PC-9 (cell line): ENCODE data around the gene FOLR2. TPM values are rescaled to one million over a fixed set of nuclear protein-coding genes. Genes with fewer than 3 reads are reported as not detected.

Experiments used
- BruUV-seq: library from RNA; stranded (reverse); fragments of 400-500 nt; replicated peaks from 2 replicates; lab custom pipeline; 2021; lab: Mats Ljungman, UMichigan
- CTCF ChIA-PET: fragments of 300-600 bp; sonication (Branson Sonifier 250); formaldehyde crosslinking; loops from one replicate; lab custom pipeline; 2022; ENCODE audit warnings: antibody characterized with exemption; lab: Charles Lee
- POLR2A ChIA-PET: fragments of 300-600 bp; sonication (Branson Sonifier 250); formaldehyde crosslinking; loops from one replicate; lab custom pipeline; 2022; ENCODE audit warnings: antibody characterized with exemption; ENCODE audit not compliant: unreplicated experiment; lab: Charles Lee
- DNase-seq, 2 experiments: peaks; one replicate each; pipeline versions ENCODE4 v3.0.0 to v3.0.0-alpha.2; 2015 to 2022; ENCODE audit warnings: mixed read lengths in 1 of 2
- H2AFZ ChIP-seq: fragments of 200-600 bp; sonication (generic); 2 replicates; pipeline ENCODE4 v1.8.1; 2017; ENCODE audit warnings: antibody characterized with exemption
- H3F3A ChIP-seq: fragments of 200-600 bp; sonication (generic); 2 replicates; pipeline ENCODE4 v1.8.1; 2017; ENCODE audit warnings: antibody characterized with exemption, mild to moderate bottlenecking, low read depth; ENCODE audit not compliant: insufficient read depth
- H3K27ac ChIP-seq: fragments of 200-600 bp; sonication (generic); 2 replicates; pipeline ENCODE4 v1.6.1; 2016; ENCODE audit warnings: mixed run types
- H3K27me3 ChIP-seq: fragments of 200-600 bp; sonication (generic); 2 replicates; pipeline ENCODE4 v1.6.1; 2016; ENCODE audit warnings: low read depth, mixed run types; ENCODE audit not compliant: insufficient read depth
- H3K36me3 ChIP-seq: fragments of 200-600 bp; sonication (generic); 2 replicates; pipeline ENCODE4 v1.6.1; 2016; ENCODE audit warnings: low read depth, mixed run types
- H3K4me1 ChIP-seq: fragments of 200-600 bp; sonication (generic); replicated peaks from 2 replicates; pipeline ENCODE4 v1.6.1; 2016; ENCODE audit warnings: mixed run types; ENCODE audit not compliant: insufficient read depth
- H3K4me2 ChIP-seq: fragments of 200-600 bp; sonication (generic); 2 replicates; pipeline ENCODE4 v1.6.1; 2017; ENCODE audit warnings: mixed run types
- H3K4me3 ChIP-seq: fragments of 200-600 bp; sonication (generic); 2 replicates; pipeline ENCODE4 v1.6.1; 2016; ENCODE audit warnings: mixed run types
- H3K79me2 ChIP-seq: fragments of 200-600 bp; sonication (generic); 2 replicates; pipeline ENCODE4 v1.6.1; 2017; ENCODE audit warnings: low read depth, mixed run types
- H3K9me2 ChIP-seq: fragments of 200-600 bp; sonication (generic); 2 replicates; pipeline ENCODE4 v1.8.1; 2017; ENCODE audit warnings: mild to moderate bottlenecking; ENCODE audit not compliant: insufficient read depth
- H3K9me3 ChIP-seq: fragments of 200-600 bp; sonication (generic); 2 replicates; pipeline ENCODE4 v1.8.1; 2016; ENCODE audit warnings: low read depth; ENCODE audit not compliant: insufficient read depth
- H4K20me1 ChIP-seq: fragments of 200-600 bp; sonication (generic); 2 replicates; pipeline ENCODE4 v1.8.1; 2017; ENCODE audit not compliant: insufficient read depth
- CTCF ChIP-seq: fragments of 200-600 bp; sonication (generic); conservative IDR thresholded peaks from 2 replicates; pipeline ENCODE4 v1.6.1; 2017; ENCODE audit warnings: mixed run types, antibody characterized with exemption, mild to moderate bottlenecking, moderate library complexity
- EZH2 ChIP-seq: fragments of 200-600 bp; sonication (generic); IDR thresholded peaks from 2 replicates; pipeline ENCODE4 v1.8.0; 2017; ENCODE audit warnings: antibody characterized with exemption, low read depth
- intact Hi-C: fragments of 100-400 bp; cut with micrococcal nuclease; formaldehyde crosslinking; loops from one replicate; pipeline ENCODE4 v1.10.0; 2022; ENCODE audit not compliant: unreplicated experiment
- total RNA-seq: library from RNA; stranded (reverse); gene quantifications from 2 replicates; pipeline ENCODE4 v1.2.3, GENCODE V29; 2021

Gene FOLR2
- total RNA-seq, 1 experiment from 2014 or later: not detected

GRCh38 chr11:72236083-72236697, 19.6 kb downstream of the FOLR2 start:
- Histone ChIP-seq H3K36me3 (peaks cover 17% of the 10 kb centered on the region; the same call in 1 of the 2 replicates), H3K27ac (no peak overlapping the region), H4K20me1 (peaks cover 20% of the 10 kb centered on the region), H3K4me1 (no peaks in the 10 kb centered on the region), H3K79me2 (no peaks in the 10 kb centered on the region), H3K27me3 (no peaks in the 10 kb centered on the region), H3K9me2 (no peaks in the 10 kb centered on the region), H3F3A (peaks cover 41% of the 10 kb centered on the region), H2AFZ (no peak overlapping the region), H3K9me3 (no peaks in the 10 kb centered on the region), H3K4me2 (no peak overlapping the region), H3K4me3 (no peak overlapping the region)
- TF ChIP-seq EZH2: no peak
- TF ChIP-seq CTCF: no peak
- no peak for DNase-seq
- no TSS peak for BruUV-seq
- ChIA-PET CTCF (no interaction called here), POLR2A (interaction anchor here (0.7 kb wide), 1 partner anchor 69 kb away, joined by 3 read pairs; no protein-coding TSS in a partner anchor)
- intact Hi-C loops: no loop called here

GRCh38 chr11:72236774-72237111, 20.1 kb downstream of the FOLR2 start:
- H3K79me2 ChIP-seq: no peaks in the 10 kb centered on the region
- DNase-seq: no peak
- no peak overlapping the region for H3K4me2 ChIP-seq
- H3K9me2 ChIP-seq: no peaks in the 10 kb centered on the region
- H2AFZ ChIP-seq: no peak overlapping the region
- no peak overlapping the region for H3K27ac ChIP-seq
- peaks cover 12% of the 10 kb centered on the region; the same call in 1 of the 2 replicates for H3K36me3 ChIP-seq
- intact Hi-C loops: no loop called here
- H4K20me1 ChIP-seq: peaks cover 17% of the 10 kb centered on the region
- ChIA-PET CTCF (no interaction called here), POLR2A (interaction anchor here (0.5 kb wide), 1 partner anchor 10 kb away, joined by 3 read pairs; no protein-coding TSS in a partner anchor)
- no peaks in the 10 kb centered on the region for H3K9me3 ChIP-seq
- no TSS peak for BruUV-seq
- no peaks in the 10 kb centered on the region for H3K4me1 ChIP-seq
- peaks cover 41% of the 10 kb centered on the region for H3F3A ChIP-seq
- no peak for TF ChIP-seq CTCF
- no peak for TF ChIP-seq EZH2
- H3K4me3 ChIP-seq: no peak overlapping the region
- no peaks in the 10 kb centered on the region for H3K27me3 ChIP-seq

- no peak for DNase-seq
- ChIA-PET POLR2A (interaction anchor here (0.5 kb wide), 1 partner anchor 9 kb away, joined by 3 read pairs; no protein-coding TSS in a partner anchor), CTCF (interaction anchor here (0.6 kb wide), 1 partner anchor 84 kb away, joined by 16 read pairs; no protein-coding TSS in a partner anchor)
- Histone ChIP-seq H3K9me3 (no peaks in the 10 kb centered on the region), H2AFZ (no peak overlapping the region), H3K4me1 (no peaks in the 10 kb centered on the region), H3K27ac (no peak overlapping the region), H3K9me2 (no peaks in the 10 kb centered on the region), H3F3A (peaks cover 41% of the 10 kb centered on the region), H3K4me2 (no peak overlapping the region), H3K27me3 (no peaks in the 10 kb centered on the region), H3K36me3 (peaks cover 10% of the 10 kb centered on the region; the same call in 1 of the 2 replicates), H3K79me2 (no peaks in the 10 kb centered on the region), H3K4me3 (no peak overlapping the region), H4K20me1 (peaks cover 17% of the 10 kb centered on the region)
- BruUV-seq: no TSS peak
- no peak for TF ChIP-seq EZH2
- TF ChIP-seq CTCF: no peak
- intact Hi-C loops: no loop called here
Observed at GRCh38 chr11:72237112-72237931, 20.7 kb downstream of the FOLR2 start.
